WTC11 (cell line): ENCODE measurements around the gene PKHD1.

ENCODE experiments used
- CBFB ChIP-seq: sonication (generic); formaldehyde crosslinking; IDR thresholded peaks from 2 replicates; pipeline ENCODE4 v1.8.1; 2022; ENCODE audit warnings: mild to moderate bottlenecking, low read depth, missing genetic modification reagents
- CREB1 ChIP-seq: sonication (generic); formaldehyde crosslinking; IDR thresholded peaks from 2 replicates; pipeline ENCODE4 v1.8.0; 2023; ENCODE audit warnings: mild to moderate bottlenecking, missing genetic modification reagents
- ESRRA ChIP-seq: sonication (generic); formaldehyde crosslinking; IDR thresholded peaks from 2 replicates; pipeline ENCODE4 v1.8.1; 2022; ENCODE audit warnings: mild to moderate bottlenecking, missing genetic modification reagents, borderline replicate concordance
- GABPB1 ChIP-seq: sonication (generic); formaldehyde crosslinking; IDR thresholded peaks from 2 replicates; pipeline ENCODE4 v1.8.1; 2023; ENCODE audit warnings: mild to moderate bottlenecking, missing genetic modification reagents
- ZNF232 ChIP-seq: sonication (generic); formaldehyde crosslinking; IDR thresholded peaks from 2 replicates; pipeline ENCODE4 v1.8.0; 2022; ENCODE audit warnings: mild to moderate bottlenecking, missing genetic modification reagents
- ZNF263 ChIP-seq: sonication (generic); formaldehyde crosslinking; IDR thresholded peaks from 2 replicates; pipeline ENCODE4 v1.8.1; 2022; ENCODE audit warnings: low read depth, mild to moderate bottlenecking, moderate library complexity, missing genetic modification reagents
- ZNF396 ChIP-seq: fragments of 250-450 bp; sonication (Bioruptor Pico); IDR thresholded peaks from 2 replicates; pipeline ENCODE4 v1.8.0; 2021; ENCODE audit warnings: mild to moderate bottlenecking, moderate library complexity, borderline replicate concordance
- TF ChIP-seq, protein P1 (sequence below): sonication (generic); formaldehyde crosslinking; IDR thresholded peaks from 2 replicates; pipeline ENCODE4 v1.8.1; 2023; ENCODE audit warnings: mild to moderate bottlenecking, missing genetic modification reagents, moderate library complexity
- TF ChIP-seq, protein P2 (sequence below): fragments of 200-600 bp; IDR thresholded peaks from 2 replicates; pipeline ENCODE4 v1.8.0; 2022; ENCODE audit warnings: antibody characterized with exemption

DNA sequence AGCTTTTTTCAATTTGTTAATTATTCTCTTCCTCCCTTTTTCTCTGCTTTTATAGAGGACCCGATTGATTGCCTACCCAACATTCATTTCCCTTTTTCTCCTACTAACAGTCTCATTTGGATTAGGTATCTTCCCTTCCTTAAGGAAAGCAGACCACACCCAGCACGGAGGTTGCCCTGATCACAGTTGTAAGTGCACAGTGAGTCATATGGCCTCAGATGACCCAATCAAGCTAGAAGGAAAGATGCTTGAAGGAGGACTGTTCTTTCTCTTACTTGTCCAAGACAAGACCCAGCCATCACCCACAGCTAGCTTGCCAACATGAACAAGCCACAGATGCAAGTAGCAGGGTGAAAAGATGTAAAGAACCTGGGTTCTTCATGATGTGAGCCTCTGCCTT is 518.6 kb downstream of the PKHD1 start:
- no peak for TF ChIP-seq ZNF232 (CRISPR knock-in tag)
- TF ChIP-seq, protein P1, sequence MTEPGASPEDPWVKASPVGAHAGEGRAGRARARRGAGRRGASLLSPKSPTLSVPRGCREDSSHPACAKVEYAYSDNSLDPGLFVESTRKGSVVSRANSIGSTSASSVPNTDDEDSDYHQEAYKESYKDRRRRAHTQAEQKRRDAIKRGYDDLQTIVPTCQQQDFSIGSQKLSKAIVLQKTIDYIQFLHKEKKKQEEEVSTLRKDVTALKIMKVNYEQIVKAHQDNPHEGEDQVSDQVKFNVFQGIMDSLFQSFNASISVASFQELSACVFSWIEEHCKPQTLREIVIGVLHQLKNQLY (CRISPR knock-in tag) = no peak
- TF ChIP-seq, protein P2, sequence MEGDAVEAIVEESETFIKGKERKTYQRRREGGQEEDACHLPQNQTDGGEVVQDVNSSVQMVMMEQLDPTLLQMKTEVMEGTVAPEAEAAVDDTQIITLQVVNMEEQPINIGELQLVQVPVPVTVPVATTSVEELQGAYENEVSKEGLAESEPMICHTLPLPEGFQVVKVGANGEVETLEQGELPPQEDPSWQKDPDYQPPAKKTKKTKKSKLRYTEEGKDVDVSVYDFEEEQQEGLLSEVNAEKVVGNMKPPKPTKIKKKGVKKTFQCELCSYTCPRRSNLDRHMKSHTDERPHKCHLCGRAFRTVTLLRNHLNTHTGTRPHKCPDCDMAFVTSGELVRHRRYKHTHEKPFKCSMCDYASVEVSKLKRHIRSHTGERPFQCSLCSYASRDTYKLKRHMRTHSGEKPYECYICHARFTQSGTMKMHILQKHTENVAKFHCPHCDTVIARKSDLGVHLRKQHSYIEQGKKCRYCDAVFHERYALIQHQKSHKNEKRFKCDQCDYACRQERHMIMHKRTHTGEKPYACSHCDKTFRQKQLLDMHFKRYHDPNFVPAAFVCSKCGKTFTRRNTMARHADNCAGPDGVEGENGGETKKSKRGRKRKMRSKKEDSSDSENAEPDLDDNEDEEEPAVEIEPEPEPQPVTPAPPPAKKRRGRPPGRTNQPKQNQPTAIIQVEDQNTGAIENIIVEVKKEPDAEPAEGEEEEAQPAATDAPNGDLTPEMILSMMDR = no peak
- TF ChIP-seq GABPB1 (CRISPR knock-in tag) = no peak
- no peak for TF ChIP-seq ESRRA (CRISPR knock-in tag)
- no peak for TF ChIP-seq CREB1 (CRISPR knock-in tag)
- TF ChIP-seq CBFB (CRISPR knock-in tag) = no peak
- no peak for TF ChIP-seq ZNF396
- TF ChIP-seq ZNF263 (CRISPR knock-in tag) = no peak
